HepG2 (cell line): ENCODE measurements around the gene CNRIP1.

Experiments
- CTCF ChIP-seq: sonication (generic); formaldehyde crosslinking; IDR thresholded peaks from 2 replicates; pipeline ENCODE4 v1.5.0; 2020; ENCODE audit warnings: mild to moderate bottlenecking, missing genetic modification reagents, moderate library complexity
- HMGXB4 ChIP-seq, 2 experiments: sonication (generic) in 1 of 2; formaldehyde crosslinking in 1 of 2; IDR thresholded peaks; 2 replicates each; pipeline versions ENCODE4 v1.4.0 to v1.6.1; 2018 to 2020; ENCODE audit warnings: missing genetic modification reagents in 2 of 2, borderline replicate concordance in 1 of 2, low read depth in 1 of 2, mild to moderate bottlenecking in 1 of 2, missing biosample characterization in 1 of 2
- ZNF501 ChIP-seq: sonication (generic); formaldehyde crosslinking; IDR thresholded peaks from 2 replicates; pipeline ENCODE4 v1.5.1; 2020; ENCODE audit warnings: mild to moderate bottlenecking, moderate library complexity, missing genetic modification reagents

- TF ChIP-seq CTCF (CRISPR knock-in tag) (peak; percentile 85), ZNF501 (CRISPR knock-in tag) (no peak), HMGXB4 (CRISPR knock-in tag; IDR thresholded peaks at IDR 0.05; ENCODE audit: borderline replicate concordance in 1 of 2, low read depth in 1 of 2) (peak; percentile 42 to 70; a peak in 2 of 4 replicates)
Observed at GRCh38 chr2:68362069-68362468, 42.3 kb upstream of the CNRIP1 start.
